Choroid plexus epithelial cell (primary cell): Measurements from ENCODE around the gene TBC1D30.

ENCODE experiments used
- DNase-seq: peaks from one replicate; pipeline ENCODE4 v3.0.0-alpha.2; 2010; ENCODE audit warnings: low read depth
- H3K4me3 ChIP-seq: 2 replicates; pipeline ENCODE4 v1.5.1; 2011; ENCODE audit warnings: low read depth, mild to moderate bottlenecking, control low read depth, low read length, moderate library complexity
- TF ChIP-seq, protein P1 (sequence below): conservative IDR thresholded peaks from 2 replicates; pipeline ENCODE4 v1.5.1; 2011; ENCODE audit warnings: low read depth, mild to moderate bottlenecking, control low read depth, inconsistent platforms, low read length, moderate library complexity

TBC1D30 gene

DNA sequence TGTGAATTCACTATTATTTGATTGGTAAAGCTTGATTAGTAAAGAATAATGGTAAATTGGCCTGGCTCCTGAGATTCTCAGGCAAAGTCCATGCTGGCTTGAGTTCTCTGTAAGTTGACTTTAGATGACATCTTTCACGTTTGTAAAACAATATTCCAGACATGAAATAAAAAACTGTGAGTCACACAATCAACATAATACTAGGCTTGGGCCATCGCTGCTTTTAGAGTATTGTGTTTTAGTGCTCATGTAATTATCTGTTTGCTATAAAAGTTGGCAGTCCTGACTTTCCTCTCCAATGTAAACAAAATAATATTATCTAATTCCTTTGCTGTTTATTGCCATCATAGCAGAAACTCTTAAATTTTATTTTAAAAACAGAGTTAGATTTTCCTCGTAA is 3.9 kb upstream of the TBC1D30 start:
- TF ChIP-seq, protein P1, sequence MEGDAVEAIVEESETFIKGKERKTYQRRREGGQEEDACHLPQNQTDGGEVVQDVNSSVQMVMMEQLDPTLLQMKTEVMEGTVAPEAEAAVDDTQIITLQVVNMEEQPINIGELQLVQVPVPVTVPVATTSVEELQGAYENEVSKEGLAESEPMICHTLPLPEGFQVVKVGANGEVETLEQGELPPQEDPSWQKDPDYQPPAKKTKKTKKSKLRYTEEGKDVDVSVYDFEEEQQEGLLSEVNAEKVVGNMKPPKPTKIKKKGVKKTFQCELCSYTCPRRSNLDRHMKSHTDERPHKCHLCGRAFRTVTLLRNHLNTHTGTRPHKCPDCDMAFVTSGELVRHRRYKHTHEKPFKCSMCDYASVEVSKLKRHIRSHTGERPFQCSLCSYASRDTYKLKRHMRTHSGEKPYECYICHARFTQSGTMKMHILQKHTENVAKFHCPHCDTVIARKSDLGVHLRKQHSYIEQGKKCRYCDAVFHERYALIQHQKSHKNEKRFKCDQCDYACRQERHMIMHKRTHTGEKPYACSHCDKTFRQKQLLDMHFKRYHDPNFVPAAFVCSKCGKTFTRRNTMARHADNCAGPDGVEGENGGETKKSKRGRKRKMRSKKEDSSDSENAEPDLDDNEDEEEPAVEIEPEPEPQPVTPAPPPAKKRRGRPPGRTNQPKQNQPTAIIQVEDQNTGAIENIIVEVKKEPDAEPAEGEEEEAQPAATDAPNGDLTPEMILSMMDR = no peak
- DNase-seq = no peak

DNA sequence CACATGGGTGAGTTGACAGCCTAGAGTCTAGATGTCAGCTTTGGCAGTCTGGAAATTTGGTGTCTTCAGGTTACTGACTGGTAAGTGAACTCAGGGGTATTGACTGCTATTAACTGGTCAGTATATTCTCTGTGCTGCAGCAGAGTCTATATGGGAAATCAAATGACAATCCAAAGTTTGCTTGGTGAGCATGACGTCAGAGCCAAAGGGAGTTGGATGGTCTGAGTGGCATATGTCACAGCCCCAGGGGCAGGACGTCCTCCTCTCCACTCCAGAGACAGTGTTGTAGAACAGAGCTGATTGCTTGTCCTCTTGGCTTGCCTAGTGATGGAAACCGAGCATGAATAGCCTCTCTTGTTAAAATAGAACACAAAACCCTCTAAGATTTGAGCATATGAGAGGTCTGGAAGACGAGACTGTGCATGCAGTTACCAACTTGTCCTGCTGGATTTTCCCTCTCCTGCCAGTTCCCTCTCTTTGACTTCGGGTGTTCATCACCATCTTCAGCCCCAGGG is 3.3 kb upstream of the TBC1D30 start:
- no peak for DNase-seq
- no peak overlapping the region for H3K4me3 ChIP-seq
- TF ChIP-seq, protein P1 = no peak

More for the DNA sequence above, 3.9 kb upstream of the TBC1D30 start:
- H3K4me3 ChIP-seq = no peak overlapping the region

DNA sequence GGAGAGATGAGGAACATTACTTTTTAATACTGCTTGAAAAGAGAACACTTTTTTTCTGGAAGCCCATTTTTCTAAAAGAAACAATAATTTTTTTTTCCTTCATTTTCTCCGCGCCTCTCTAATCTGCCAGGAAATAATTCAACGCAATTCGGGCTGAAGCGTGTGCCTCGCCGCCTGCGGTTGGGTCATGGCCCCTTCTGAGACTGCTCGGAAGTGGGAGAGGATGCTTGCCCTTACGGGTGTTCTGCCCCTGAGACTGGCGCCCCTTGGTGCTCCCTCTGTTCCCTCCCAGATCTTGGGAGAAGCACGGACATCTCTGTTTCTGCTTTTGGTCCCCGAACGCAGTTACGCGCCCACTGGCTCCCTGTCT is 332 bp upstream of the TBC1D30 start:
- DNase-seq = peak; percentile 2
- peak overlapping the region; percentile 51 for H3K4me3 ChIP-seq
- TF ChIP-seq, protein P1 = no peak

DNA sequence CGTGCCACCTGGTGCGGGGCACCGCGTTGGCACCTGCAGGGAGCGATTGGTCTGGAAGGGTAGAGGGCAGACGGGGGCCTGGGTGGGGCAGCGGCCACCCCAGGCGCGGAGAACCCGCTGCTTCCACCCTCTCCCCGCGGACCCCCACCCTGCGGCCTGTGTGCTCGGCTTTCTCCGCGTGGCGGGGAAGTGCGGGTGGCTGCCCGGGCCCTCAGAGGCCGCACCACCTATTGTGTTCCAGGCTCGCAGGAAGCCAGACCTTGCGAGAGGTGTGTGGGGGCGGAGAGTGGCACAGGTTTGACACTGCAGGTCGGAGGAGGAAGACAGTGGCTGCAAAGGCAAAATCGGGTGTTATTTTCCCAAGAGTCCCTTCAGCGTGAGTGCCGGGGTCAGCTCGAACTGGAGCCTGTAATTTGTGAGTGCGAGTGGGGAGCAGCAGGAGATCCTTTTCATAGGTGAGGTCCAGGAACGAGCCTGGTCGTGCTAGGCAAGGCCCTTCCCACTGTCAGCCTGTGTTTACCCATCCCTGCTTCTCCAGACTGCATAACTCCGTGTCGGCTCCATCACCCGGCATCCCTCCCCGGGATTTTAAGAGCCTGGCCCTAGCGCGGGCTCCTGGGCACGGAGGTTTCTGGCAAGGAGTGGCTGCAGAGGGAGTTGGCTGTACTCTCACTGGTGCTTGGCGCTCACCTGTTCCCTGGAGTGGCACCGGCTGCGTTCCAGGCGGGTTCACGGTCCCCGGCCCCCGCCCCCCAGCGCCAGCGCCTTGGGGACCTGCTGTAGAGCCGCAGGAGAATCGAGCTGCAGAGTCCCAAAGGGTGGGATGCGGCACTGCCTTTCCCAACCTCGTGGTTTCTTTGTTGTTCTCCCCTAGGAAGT is 935 bp downstream of the TBC1D30 start:
- TF ChIP-seq, protein P1 = no peak
- H3K4me3 ChIP-seq = no peak overlapping the region
- DNase-seq = no peak

DNA sequence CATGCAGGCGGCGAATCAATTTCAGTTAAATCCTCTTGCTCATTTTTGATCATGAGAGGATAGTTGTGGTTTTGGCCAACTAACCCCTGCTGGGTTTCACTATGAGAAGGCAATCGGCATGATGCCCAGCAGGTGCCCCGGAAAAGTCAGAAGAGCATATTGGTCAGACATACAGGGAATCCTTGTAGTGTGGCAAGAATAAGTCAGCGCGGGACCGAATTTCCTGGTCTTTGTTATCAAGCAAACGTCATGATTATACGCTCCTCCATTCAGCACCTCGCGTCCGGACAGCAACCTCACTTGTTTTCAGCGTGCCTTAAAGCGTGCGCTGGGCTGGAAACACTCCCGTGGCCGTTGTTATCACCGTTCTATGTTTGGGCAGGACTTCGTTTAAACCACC is 1.8 kb downstream of the TBC1D30 start:
- TF ChIP-seq, protein P1 = no peak
- no peak overlapping the region for H3K4me3 ChIP-seq
- peak; percentile 59 for DNase-seq

DNA sequence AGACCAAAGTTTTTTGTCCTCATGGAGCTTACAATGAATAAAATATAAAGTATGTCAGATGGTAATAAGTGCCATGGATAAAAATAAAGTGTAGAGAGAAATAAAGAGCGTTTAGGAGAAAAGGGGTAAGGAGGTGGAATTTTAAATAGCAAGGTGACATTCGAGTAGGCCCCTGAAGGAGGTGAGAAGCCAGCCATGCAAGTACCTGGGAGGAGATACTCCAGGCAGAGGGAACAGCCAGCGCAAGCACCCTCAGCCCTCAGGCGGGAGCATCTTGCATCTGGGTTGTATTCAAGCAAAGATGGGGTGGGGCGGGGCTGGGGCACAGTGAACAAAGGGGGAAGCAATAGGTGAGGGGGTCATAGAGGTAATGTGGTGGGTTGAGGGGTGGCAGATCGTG is 4.3 kb downstream of the TBC1D30 start:
- DNase-seq = no peak
- no peak overlapping the region for H3K4me3 ChIP-seq
- TF ChIP-seq, protein P1 = no peak

DNA sequence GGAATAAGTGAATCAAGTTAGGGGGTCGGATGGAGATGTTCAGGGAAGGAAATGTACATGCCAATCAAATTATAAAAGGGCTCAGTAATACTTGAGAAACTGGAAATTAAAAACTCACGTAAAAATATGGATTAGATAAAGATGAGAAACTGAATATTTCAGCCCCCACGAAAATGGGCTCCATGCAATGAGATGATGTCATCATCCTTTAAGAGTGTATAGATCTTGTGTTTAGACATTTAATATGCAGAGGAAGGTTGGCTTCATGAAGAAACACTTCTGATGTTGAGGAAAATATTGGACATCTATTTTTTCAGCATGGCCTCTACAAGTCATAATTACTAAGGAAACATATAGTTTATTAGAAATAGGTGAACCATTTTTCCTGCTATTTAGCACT is 9.5 kb downstream of the TBC1D30 start:
- H3K4me3 ChIP-seq = no peak overlapping the region
- DNase-seq = no peak
- TF ChIP-seq, protein P1 = no peak
